SH-SY5Y (cell line): ENCODE results near the gene PKNOX2.

Source experiments
- GATA2 ChIP-seq: IDR thresholded peaks from 2 replicates; pipeline ENCODE4 v1.6.1; 2011; ENCODE audit warnings: mild to moderate bottlenecking, low read depth, low read length
- GATA3 ChIP-seq: IDR thresholded peaks from 2 replicates; pipeline ENCODE4 v1.6.1; 2011; ENCODE audit warnings: low read depth, mild to moderate bottlenecking, low read length, moderate library complexity

GRCh38 chr11:125146232-125146631 lies 18.3 kb upstream of the PKNOX2 start:
- no peak for TF ChIP-seq GATA3
- no peak for TF ChIP-seq GATA2
